ENCODE data around the gene RHOU. TPM values are rescaled to one million over a fixed set of nuclear protein-coding genes. Genes with fewer than 3 reads are reported as not detected.

Gene RHOU
- total and polyA plus RNA-seq, 8 donors, result 1.2 to 75.5 (median 28.7) TPM

GRCh38 chr1:228765168-228765946 is 30.1 kb downstream of the RHOU start:
- intact Hi-C loops (cut with DNase I; ENCODE audit: low total_unique reads), result no loop called here
- H3K27me3 ChIP-seq, result no peaks in the 10 kb centered on the region
- 84 to 90% (median 88%) methylated on average over 8 of the region's 8 CpGs for WGBS, 5 donors

GRCh38 chr1:228766788-228767187 is 31.5 kb downstream of the RHOU start:
- no peaks in the 10 kb centered on the region for H3K36me3 ChIP-seq
- WGBS, 5 donors, result 89 to 96% (median 94%) methylated on average over 3 of the region's 3 CpGs
- H3K27ac ChIP-seq, result no peak overlapping the region
- no peaks in the 10 kb centered on the region for H3K27me3 ChIP-seq
- no peak for DNase-seq
- intact Hi-C loops (cut with DNase I; ENCODE audit: low total_unique reads), result no loop called here
- H3K4me3 ChIP-seq, result no peak overlapping the region
- no peaks in the 10 kb centered on the region for H3K9me3 ChIP-seq
- H3K4me1 ChIP-seq, result no peaks in the 10 kb centered on the region
- TF ChIP-seq EP300 (IDR thresholded peaks at IDR 0.05), result no peak
- TF ChIP-seq CTCF (IDR thresholded peaks at IDR 0.05), result no peak
- TF ChIP-seq POLR2A (IDR thresholded peaks at IDR 0.05), result no peak
- TF ChIP-seq POLR2AphosphoS5 (IDR thresholded peaks at IDR 0.05), result no peak

More at GRCh38 chr1:228765168-228765946, 30.1 kb downstream of the RHOU start:
- no peak overlapping the region for H3K4me3 ChIP-seq
- H3K4me1 ChIP-seq, result no peaks in the 10 kb centered on the region
- H3K9me3 ChIP-seq, result no peaks in the 10 kb centered on the region
- peak; percentile 24 to 26 for DNase-seq
- no peaks in the 10 kb centered on the region for H3K36me3 ChIP-seq
- TF ChIP-seq EP300 (IDR thresholded peaks at IDR 0.05), result no peak
- no peak for TF ChIP-seq POLR2AphosphoS5 (IDR thresholded peaks at IDR 0.05)
- no peak for TF ChIP-seq POLR2A (IDR thresholded peaks at IDR 0.05)
- no peak for TF ChIP-seq CTCF (IDR thresholded peaks at IDR 0.05)
- no peak overlapping the region for H3K27ac ChIP-seq

- WGBS, 5 donors, result 47 to 64% (median 48%) methylated on average over 6 of the region's 6 CpGs
- intact Hi-C loops (cut with DNase I; ENCODE audit: low total_unique reads), result no loop called here
- no peak for DNase-seq
- H3K27ac ChIP-seq, result no peak overlapping the region
- no peak overlapping the region for H3K4me3 ChIP-seq
- H3K27me3 ChIP-seq, result no peaks in the 10 kb centered on the region
- TF ChIP-seq POLR2A (IDR thresholded peaks at IDR 0.05) (no peak), CTCF (IDR thresholded peaks at IDR 0.05) (no peak)
- H3K36me3 ChIP-seq, result no peaks in the 10 kb centered on the region
- H3K9me3 ChIP-seq, result no peaks in the 10 kb centered on the region
- no peaks in the 10 kb centered on the region for H3K4me1 ChIP-seq
Observed at GRCh38 chr1:228767636-228768354, 32.5 kb downstream of the RHOU start.

GRCh38 chr1:228768355-228769000 is 33.2 kb downstream of the RHOU start:
- Histone ChIP-seq H3K4me1 (no peaks in the 10 kb centered on the region), H3K36me3 (no peaks in the 10 kb centered on the region), H3K9me3 (no peaks in the 10 kb centered on the region), H3K27ac (no peak overlapping the region), H3K4me3 (no peak overlapping the region), H3K27me3 (no peaks in the 10 kb centered on the region)
- peak in 1 of 2 donors; percentile 27 for DNase-seq
- no peak for TF ChIP-seq CTCF (IDR thresholded peaks at IDR 0.05)
- no peak for TF ChIP-seq EP300 (IDR thresholded peaks at IDR 0.05)
- TF ChIP-seq POLR2AphosphoS5 (IDR thresholded peaks at IDR 0.05), result no peak
- no peak for TF ChIP-seq POLR2A (IDR thresholded peaks at IDR 0.05)
- intact Hi-C loops (cut with DNase I; ENCODE audit: low total_unique reads), result no loop called here
- WGBS, 5 donors, result 76 to 88% (median 81%) methylated on average over 12 of the region's 12 CpGs
